Stimulated activated naive B cell treated with anti-CD40 and anti-IgM and Interleukin-4, amounts not matched to agents 10 μg/mL and 1 μg/mL and 100 μg/mL, for 72 hours (primary cell): ENCODE data around the gene PTPRK.
"Not testable (repeated sequence)": the region's sequence is repeated elsewhere in the genome, so short reads cannot be mapped to it uniquely, and the experiment has no call there.

Experiments
- ATAC-seq, 2 donors: fragments of 150-1000 bp; cut with Tn5 transposase; replicated peaks; 2 replicates each; pipeline ENCODE4 v1.10.0; 2021; ENCODE audit warnings: moderate library complexity in 1 of 2
- DNase-seq: peaks from one replicate; pipeline ENCODE4 v3.0.0; 2021
- H3K27ac Mint-ChIP-seq: one replicate; pipeline ENCODE4 v1.8.0; 2022; ENCODE audit warnings: mild to moderate bottlenecking, mixed read lengths
- H3K27me3 Mint-ChIP-seq, 2 donors: one replicate each; pipeline ENCODE4 v1.8.0; 2022; ENCODE audit warnings: mixed read lengths in 2 of 2
- H3K36me3 Mint-ChIP-seq, 2 donors: one replicate each; pipeline ENCODE4 v1.8.0; 2022; ENCODE audit warnings: mixed read lengths in 2 of 2, mild to moderate bottlenecking in 1 of 2
- H3K4me1 Mint-ChIP-seq, 2 donors: one replicate each; pipeline ENCODE4 v1.8.0; 2022; ENCODE audit warnings: mixed read lengths in 2 of 2, mild to moderate bottlenecking in 1 of 2
- H3K4me3 Mint-ChIP-seq, 2 donors: one replicate each; pipeline ENCODE4 v1.8.0; 2022; ENCODE audit warnings: mild to moderate bottlenecking in 2 of 2, mixed read lengths in 2 of 2, moderate library complexity in 1 of 2
- H3K9me3 Mint-ChIP-seq, 2 donors: one replicate each; pipeline ENCODE4 v1.8.0; 2022; ENCODE audit warnings: mixed read lengths in 2 of 2, mild to moderate bottlenecking in 1 of 2

The PTPRK gene

GRCh38 chr6:127938701-127939100, 581.7 kb downstream of the PTPRK start:
- no peaks in the 10 kb centered on the region for H3K36me3 Mint-ChIP-seq
- no peaks in the 10 kb centered on the region for H3K4me1 Mint-ChIP-seq
- H3K27me3 Mint-ChIP-seq = peaks cover 6 to 8% of the 10 kb centered on the region in 2 donors
- no peaks in the 10 kb centered on the region for H3K9me3 Mint-ChIP-seq
- no peak overlapping the region for H3K27ac Mint-ChIP-seq
- DNase-seq = no peak
- H3K4me3 Mint-ChIP-seq = no peak overlapping the region
- no peak for ATAC-seq

- ATAC-seq (no peak), DNase-seq (no peak)
- Mint-ChIP-seq H3K9me3 (peaks cover 4 to 5% of the 10 kb centered on the region in 2 donors), H3K4me1 (no peaks in the 10 kb centered on the region), H3K4me3 (no peak overlapping the region), H3K27me3 (peaks cover 5% of the 10 kb centered on the region in 2 donors), H3K27ac (no peak overlapping the region), H3K36me3 (no peaks in the 10 kb centered on the region)
Measured at GRCh38 chr6:127937747-127938146, 582.7 kb downstream of the PTPRK start.

GRCh38 chr6:127937102-127937501, 583.3 kb downstream of the PTPRK start:
- ATAC-seq = no peak

GRCh38 chr6:127934956-127935355, 585.4 kb downstream of the PTPRK start:
- Mint-ChIP-seq H3K27ac (no peak overlapping the region), H3K4me1 (no peaks in the 10 kb centered on the region)

More at GRCh38 chr6:127937102-127937501, 583.3 kb downstream of the PTPRK start:
- no peak for DNase-seq
- Mint-ChIP-seq H3K4me3 (no peak overlapping the region), H3K36me3 (no peaks in the 10 kb centered on the region), H3K27ac (no peak overlapping the region), H3K9me3 (peaks cover 6 to 7% of the 10 kb centered on the region in 2 donors), H3K27me3 (no peaks in the 10 kb centered on the region), H3K4me1 (no peaks in the 10 kb centered on the region)

GRCh38 chr6:127933852-127934840, 586.3 kb downstream of the PTPRK start:
- no peaks in the 10 kb centered on the region for H3K4me1 Mint-ChIP-seq
- H3K9me3 Mint-ChIP-seq = peaks cover 6 to 7% of the 10 kb centered on the region in 2 donors
- H3K27me3 Mint-ChIP-seq = no peaks in the 10 kb centered on the region
- ATAC-seq (no peak), DNase-seq (no peak)
- H3K36me3 Mint-ChIP-seq = no peaks in the 10 kb centered on the region
- no peak overlapping the region for H3K4me3 Mint-ChIP-seq
- no peak overlapping the region for H3K27ac Mint-ChIP-seq

More at GRCh38 chr6:127934956-127935355, 585.4 kb downstream of the PTPRK start:
- no peaks in the 10 kb centered on the region for H3K36me3 Mint-ChIP-seq
- no peaks in the 10 kb centered on the region for H3K27me3 Mint-ChIP-seq
- DNase-seq (no peak), ATAC-seq (no peak)
- H3K4me3 Mint-ChIP-seq = no peak overlapping the region
- H3K9me3 Mint-ChIP-seq = peaks cover 6 to 7% of the 10 kb centered on the region in 2 donors

GRCh38 chr6:127933137-127933536, 587.3 kb downstream of the PTPRK start:
- Mint-ChIP-seq H3K27ac (no peak overlapping the region), H3K4me1 (no peaks in the 10 kb centered on the region), H3K27me3 (no peaks in the 10 kb centered on the region), H3K36me3 (no peaks in the 10 kb centered on the region), H3K9me3 (peaks cover 12% of the 10 kb centered on the region in 2 donors), H3K4me3 (no peak overlapping the region)
- ATAC-seq = no peak
- no peak for DNase-seq

- Mint-ChIP-seq H3K27ac (no peak overlapping the region), H3K9me3 (peaks cover 12% of the 10 kb centered on the region in 2 donors), H3K4me1 (no peaks in the 10 kb centered on the region), H3K27me3 (peaks cover 0 to under 1% of the 10 kb centered on the region in 2 donors), H3K4me3 (no peak overlapping the region), H3K36me3 (no peaks in the 10 kb centered on the region)
- DNase-seq (no peak), ATAC-seq (no peak)
Measured at GRCh38 chr6:127932708-127933107, 587.7 kb downstream of the PTPRK start.

- peaks cover 8 to 21% of the 10 kb centered on the region in 2 donors for H3K9me3 Mint-ChIP-seq
- not testable (repeated sequence) for H3K36me3 Mint-ChIP-seq, ATAC-seq, H3K27me3 Mint-ChIP-seq, H3K4me3 Mint-ChIP-seq, H3K4me1 Mint-ChIP-seq, DNase-seq, H3K27ac Mint-ChIP-seq
Measured at GRCh38 chr6:127926441-127926840, 594.0 kb downstream of the PTPRK start.

GRCh38 chr6:127924440-127924839, 596.0 kb downstream of the PTPRK start:
- DNase-seq = no peak
- no peak overlapping the region for H3K4me3 Mint-ChIP-seq
- H3K27me3 Mint-ChIP-seq = peaks cover 0 to 5% of the 10 kb centered on the region in 2 donors
- peaks cover 8 to 21% of the 10 kb centered on the region in 2 donors for H3K9me3 Mint-ChIP-seq
- H3K36me3 Mint-ChIP-seq = no peaks in the 10 kb centered on the region
- no peaks in the 10 kb centered on the region for H3K4me1 Mint-ChIP-seq
- no peak for ATAC-seq
- H3K27ac Mint-ChIP-seq = no peak overlapping the region

GRCh38 chr6:127924031-127924430, 596.4 kb downstream of the PTPRK start:
- H3K4me1 Mint-ChIP-seq = no peaks in the 10 kb centered on the region
- peaks cover 8 to 21% of the 10 kb centered on the region in 2 donors for H3K9me3 Mint-ChIP-seq

GRCh38 chr6:127923135-127923534, 597.3 kb downstream of the PTPRK start:
- no peak for DNase-seq
- Mint-ChIP-seq H3K27ac (no peak overlapping the region), H3K9me3 (peaks cover 3 to 15% of the 10 kb centered on the region in 2 donors), H3K4me3 (no peak overlapping the region), H3K27me3 (peaks cover 0 to 5% of the 10 kb centered on the region in 2 donors), H3K4me1 (no peaks in the 10 kb centered on the region), H3K36me3 (no peaks in the 10 kb centered on the region)
- ATAC-seq = no peak

More at GRCh38 chr6:127924031-127924430, 596.4 kb downstream of the PTPRK start:
- Mint-ChIP-seq H3K36me3 (no peaks in the 10 kb centered on the region), H3K27ac (no peak overlapping the region), H3K4me3 (no peak overlapping the region), H3K27me3 (peaks cover 0 to 5% of the 10 kb centered on the region in 2 donors)
- ATAC-seq (no peak), DNase-seq (no peak)

GRCh38 chr6:127921982-127922381, 598.4 kb downstream of the PTPRK start:
- no peaks in the 10 kb centered on the region for H3K27me3 Mint-ChIP-seq

GRCh38 chr6:127920804-127921203, 599.6 kb downstream of the PTPRK start:
- H3K27ac Mint-ChIP-seq = no peak overlapping the region
- peaks cover under 1 to 6% of the 10 kb centered on the region in 2 donors for H3K9me3 Mint-ChIP-seq
- no peaks in the 10 kb centered on the region for H3K4me1 Mint-ChIP-seq
- DNase-seq (no peak), ATAC-seq (no peak)
- H3K36me3 Mint-ChIP-seq = no peaks in the 10 kb centered on the region
- H3K27me3 Mint-ChIP-seq = no peaks in the 10 kb centered on the region
- no peak overlapping the region for H3K4me3 Mint-ChIP-seq

More at GRCh38 chr6:127921982-127922381, 598.4 kb downstream of the PTPRK start:
- Mint-ChIP-seq H3K4me1 (no peaks in the 10 kb centered on the region), H3K36me3 (no peaks in the 10 kb centered on the region), H3K27ac (no peak overlapping the region), H3K4me3 (no peak overlapping the region), H3K9me3 (peaks cover 3 to 9% of the 10 kb centered on the region in 2 donors)
- no peak for ATAC-seq
- DNase-seq = no peak
